Sigmoid colon (tissue), 4 donors: ENCODE data around the gene ACD.

Experiments used
- POLR2A ChIP-seq, 2 donors: fragments of 450-650 bp; IDR thresholded peaks; one replicate each; pipeline ENCODE4 v1.6.1; 2016; ENCODE audit warnings: antibody characterized with exemption in 2 of 2, mild to moderate bottlenecking in 2 of 2, moderate library complexity in 2 of 2
- POLR2AphosphoS5 ChIP-seq, 4 donors: sonication (generic); formaldehyde crosslinking; IDR thresholded peaks; one replicate each; pipeline ENCODE4 v1.6.1; 2017; ENCODE audit warnings: antibody characterized with exemption in 4 of 4
- TF ChIP-seq, protein P1 (sequence below), 4 experiments: fragments of 450-650 bp in 3 of 4; fragments of 200-600 bp in 1 of 4; IDR thresholded peaks; one replicate each; pipeline ENCODE4 v1.5.1; 2016 to 2019; ENCODE audit warnings: antibody characterized with exemption in 4 of 4, mild to moderate bottlenecking in 3 of 4, moderate library complexity in 2 of 4

DNA sequence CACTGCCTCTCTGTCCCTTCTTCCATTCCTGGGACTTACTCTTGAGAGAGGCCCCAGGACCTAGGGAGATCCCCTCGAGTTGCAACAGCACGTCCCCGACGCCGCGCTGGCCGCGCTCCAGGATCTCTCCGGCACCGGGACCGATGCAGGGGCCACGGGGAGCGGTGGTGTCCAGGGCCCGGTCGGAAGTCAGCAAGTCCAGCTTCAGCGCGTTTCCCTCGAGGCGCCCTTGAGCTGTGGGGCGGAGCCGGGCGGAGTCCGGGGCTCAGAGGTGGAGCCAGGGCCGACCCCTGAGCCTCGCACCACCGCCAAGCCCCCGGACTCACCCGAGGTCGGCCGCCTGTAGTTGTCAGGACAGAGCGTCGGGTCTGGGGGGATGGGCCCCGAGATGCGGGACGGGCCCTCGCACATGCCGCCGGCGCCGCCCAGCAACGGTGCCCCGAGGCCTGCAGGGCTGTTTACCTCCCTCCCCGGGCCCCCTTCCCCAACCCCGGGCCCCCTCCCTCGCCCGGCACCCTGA lies 6.0 kb upstream of the ACD start:
- TF ChIP-seq, protein P1, sequence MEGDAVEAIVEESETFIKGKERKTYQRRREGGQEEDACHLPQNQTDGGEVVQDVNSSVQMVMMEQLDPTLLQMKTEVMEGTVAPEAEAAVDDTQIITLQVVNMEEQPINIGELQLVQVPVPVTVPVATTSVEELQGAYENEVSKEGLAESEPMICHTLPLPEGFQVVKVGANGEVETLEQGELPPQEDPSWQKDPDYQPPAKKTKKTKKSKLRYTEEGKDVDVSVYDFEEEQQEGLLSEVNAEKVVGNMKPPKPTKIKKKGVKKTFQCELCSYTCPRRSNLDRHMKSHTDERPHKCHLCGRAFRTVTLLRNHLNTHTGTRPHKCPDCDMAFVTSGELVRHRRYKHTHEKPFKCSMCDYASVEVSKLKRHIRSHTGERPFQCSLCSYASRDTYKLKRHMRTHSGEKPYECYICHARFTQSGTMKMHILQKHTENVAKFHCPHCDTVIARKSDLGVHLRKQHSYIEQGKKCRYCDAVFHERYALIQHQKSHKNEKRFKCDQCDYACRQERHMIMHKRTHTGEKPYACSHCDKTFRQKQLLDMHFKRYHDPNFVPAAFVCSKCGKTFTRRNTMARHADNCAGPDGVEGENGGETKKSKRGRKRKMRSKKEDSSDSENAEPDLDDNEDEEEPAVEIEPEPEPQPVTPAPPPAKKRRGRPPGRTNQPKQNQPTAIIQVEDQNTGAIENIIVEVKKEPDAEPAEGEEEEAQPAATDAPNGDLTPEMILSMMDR (IDR thresholded peaks at IDR 0.05) = no peak
- TF ChIP-seq POLR2A (IDR thresholded peaks at IDR 0.05) (no peak), POLR2AphosphoS5 (IDR thresholded peaks at IDR 0.05) (no peak)
